A673 (cell line): ENCODE measurements around the gene DLG2. TPM values are rescaled to one million over a fixed set of nuclear protein-coding genes. Genes with fewer than 3 reads are reported as not detected.

ENCODE experiments used
- BruUV-seq: library from RNA; stranded (reverse); fragments of 400-500 nt; replicated peaks from 2 replicates; lab custom pipeline; 2021; lab: Mats Ljungman, UMichigan
- CTCF ChIA-PET: fragments of 300-600 bp; sonication (Branson Sonifier 250); formaldehyde crosslinking; loops from one replicate; lab custom pipeline; 2022; ENCODE audit warnings: antibody characterized with exemption; lab: Charles Lee
- POLR2A ChIA-PET: fragments of 300-600 bp; sonication (Branson Sonifier 250); formaldehyde crosslinking; loops from one replicate; lab custom pipeline; 2022; ENCODE audit warnings: antibody characterized with exemption; ENCODE audit not compliant: low non-redundant PET; lab: Charles Lee
- DNase-seq: peaks from one replicate; pipeline ENCODE4 v3.0.0-alpha.2; 2015; ENCODE audit warnings: low spot score
- H3K27ac ChIP-seq: fragments of 200-600 bp; sonication (generic); 2 replicates; pipeline ENCODE4 v1.5.1; 2016; ENCODE audit warnings: mixed run types, low read depth, mild to moderate bottlenecking, mixed read lengths, antibody characterized with exemption, low read length; ENCODE audit not compliant: poor library complexity, severe bottlenecking
- H3K27me3 ChIP-seq: fragments of 200-600 bp; sonication (generic); replicated peaks from 2 replicates; pipeline ENCODE4 v1.6.1; 2017; ENCODE audit warnings: mixed run types, low read depth, mild to moderate bottlenecking, mixed read lengths, antibody characterized with exemption, low read length; ENCODE audit not compliant: insufficient read depth, poor library complexity
- H3K36me3 ChIP-seq: fragments of 200-600 bp; sonication (generic); 2 replicates; pipeline ENCODE4 v1.6.1; 2016; ENCODE audit warnings: mixed run types, mild to moderate bottlenecking, mixed read lengths, antibody characterized with exemption, low read length; ENCODE audit not compliant: insufficient read depth, poor library complexity, severe bottlenecking
- H3K4me1 ChIP-seq: fragments of 200-600 bp; sonication (generic); 2 replicates; pipeline ENCODE4 v1.6.1; 2017; ENCODE audit warnings: mixed run types, mild to moderate bottlenecking, mixed read lengths, antibody characterized with exemption, low read length; ENCODE audit not compliant: insufficient read depth, poor library complexity, severe bottlenecking
- H3K4me3 ChIP-seq: fragments of 200-600 bp; sonication (generic); 2 replicates; pipeline ENCODE4 v1.5.1; 2016; ENCODE audit warnings: low read depth, mixed run types, mild to moderate bottlenecking, mixed read lengths, low read length; ENCODE audit not compliant: poor library complexity, severe bottlenecking
- H3K9me3 ChIP-seq: fragments of 200-600 bp; sonication (generic); 2 replicates; pipeline ENCODE4 v1.6.1; 2016; ENCODE audit warnings: mixed run types, low read depth, mild to moderate bottlenecking, mixed read lengths, antibody characterized with exemption, low read length; ENCODE audit not compliant: poor library complexity, severe bottlenecking
- EZH2 ChIP-seq: fragments of 200-600 bp; sonication (generic); IDR thresholded peaks from 2 replicates; pipeline ENCODE4 v1.6.1; 2017; ENCODE audit warnings: borderline replicate concordance, low read depth, mild to moderate bottlenecking, mixed read lengths, antibody characterized with exemption, low read length; ENCODE audit not compliant: poor library complexity, severe bottlenecking
- intact Hi-C: fragments of 100-400 bp; cut with micrococcal nuclease; formaldehyde crosslinking; loops from one replicate; pipeline ENCODE4 v1.10.0; 2022; ENCODE audit not compliant: unreplicated experiment
- total RNA-seq: library from RNA; stranded (reverse); gene quantifications from 2 replicates; pipeline ENCODE4 v1.2.3, GENCODE V29; 2021
- TF ChIP-seq, protein P1 (sequence below): fragments of 300-800, 200-600 bp; sonication (generic); conservative IDR thresholded peaks from 2 replicates; pipeline ENCODE4 v1.5.1; 2017; ENCODE audit warnings: low read depth, mild to moderate bottlenecking, antibody characterized with exemption, low read length, moderate library complexity, mixed read lengths

Gene DLG2
- total RNA-seq, 1 experiment from 2014 or later = 277 TPM

DNA sequence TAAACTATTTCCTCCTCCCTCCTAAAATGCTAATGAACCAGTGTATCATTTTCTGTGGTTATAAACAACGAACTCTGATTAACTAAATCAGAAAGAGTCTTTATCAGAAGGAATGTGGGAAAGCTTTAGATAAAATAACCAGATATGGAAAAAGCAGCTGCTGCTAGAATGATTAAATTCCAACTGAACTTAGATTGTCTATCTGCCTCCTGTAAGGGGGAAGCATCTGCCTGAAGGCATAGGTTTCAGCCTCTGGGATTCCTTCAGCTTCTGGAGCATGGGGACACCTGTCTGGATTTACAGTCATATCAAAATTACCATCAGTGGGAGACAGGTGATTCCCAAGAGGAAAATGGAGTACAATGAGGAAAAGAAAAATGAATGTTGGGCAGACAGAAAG is 1245.5 kb downstream of the DLG2 start:
- no TSS peak for BruUV-seq
- no peaks in the 10 kb centered on the region for H3K4me1 ChIP-seq
- DNase-seq = no peak
- H3K27me3 ChIP-seq = no peaks in the 10 kb centered on the region
- POLR2A ChIA-PET = no interaction called here
- H3K36me3 ChIP-seq = no peaks in the 10 kb centered on the region
- CTCF ChIA-PET = no interaction called here
- intact Hi-C loops = no loop called here
- no peak overlapping the region for H3K27ac ChIP-seq
- no peaks in the 10 kb centered on the region for H3K9me3 ChIP-seq
- no peak overlapping the region for H3K4me3 ChIP-seq
- TF ChIP-seq, protein P1, sequence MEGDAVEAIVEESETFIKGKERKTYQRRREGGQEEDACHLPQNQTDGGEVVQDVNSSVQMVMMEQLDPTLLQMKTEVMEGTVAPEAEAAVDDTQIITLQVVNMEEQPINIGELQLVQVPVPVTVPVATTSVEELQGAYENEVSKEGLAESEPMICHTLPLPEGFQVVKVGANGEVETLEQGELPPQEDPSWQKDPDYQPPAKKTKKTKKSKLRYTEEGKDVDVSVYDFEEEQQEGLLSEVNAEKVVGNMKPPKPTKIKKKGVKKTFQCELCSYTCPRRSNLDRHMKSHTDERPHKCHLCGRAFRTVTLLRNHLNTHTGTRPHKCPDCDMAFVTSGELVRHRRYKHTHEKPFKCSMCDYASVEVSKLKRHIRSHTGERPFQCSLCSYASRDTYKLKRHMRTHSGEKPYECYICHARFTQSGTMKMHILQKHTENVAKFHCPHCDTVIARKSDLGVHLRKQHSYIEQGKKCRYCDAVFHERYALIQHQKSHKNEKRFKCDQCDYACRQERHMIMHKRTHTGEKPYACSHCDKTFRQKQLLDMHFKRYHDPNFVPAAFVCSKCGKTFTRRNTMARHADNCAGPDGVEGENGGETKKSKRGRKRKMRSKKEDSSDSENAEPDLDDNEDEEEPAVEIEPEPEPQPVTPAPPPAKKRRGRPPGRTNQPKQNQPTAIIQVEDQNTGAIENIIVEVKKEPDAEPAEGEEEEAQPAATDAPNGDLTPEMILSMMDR = no peak
- TF ChIP-seq EZH2 = no peak

DNA sequence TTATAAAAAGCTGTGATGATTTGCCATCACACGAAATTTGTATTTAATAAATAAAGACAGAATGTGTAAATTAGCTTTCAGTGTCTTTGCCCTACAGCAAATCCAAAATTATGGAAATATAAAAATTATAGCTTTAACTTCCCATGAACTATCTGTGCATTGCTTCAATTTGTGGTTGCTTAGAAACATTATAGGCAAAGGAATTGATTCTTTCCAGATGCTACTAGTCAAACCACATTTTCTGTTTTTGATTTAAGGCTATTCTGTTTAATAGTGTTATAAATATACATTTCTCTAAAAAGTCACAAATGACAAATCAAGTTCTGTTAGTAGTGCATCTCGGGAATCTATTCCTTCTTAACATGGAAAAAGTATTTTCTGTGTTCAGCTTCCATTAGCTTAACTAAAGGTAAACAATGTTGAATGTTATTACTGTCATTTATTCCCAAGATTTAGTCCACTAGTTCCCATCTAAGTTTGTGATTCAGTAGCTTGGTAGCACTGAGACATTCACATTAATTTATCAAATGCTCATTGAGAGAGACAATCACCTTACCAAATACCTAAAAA is 1254.7 kb downstream of the DLG2 start:
- CTCF ChIA-PET = no interaction called here
- no peaks in the 10 kb centered on the region for H3K27me3 ChIP-seq
- H3K36me3 ChIP-seq = no peaks in the 10 kb centered on the region
- no peak overlapping the region for H3K4me3 ChIP-seq
- H3K27ac ChIP-seq = no peak overlapping the region
- no peak for DNase-seq
- BruUV-seq = no TSS peak
- intact Hi-C loops = no loop called here
- H3K4me1 ChIP-seq = no peaks in the 10 kb centered on the region
- POLR2A ChIA-PET = no interaction called here
- no peaks in the 10 kb centered on the region for H3K9me3 ChIP-seq
- TF ChIP-seq, protein P1 = no peak
- TF ChIP-seq EZH2 = no peak

DNA sequence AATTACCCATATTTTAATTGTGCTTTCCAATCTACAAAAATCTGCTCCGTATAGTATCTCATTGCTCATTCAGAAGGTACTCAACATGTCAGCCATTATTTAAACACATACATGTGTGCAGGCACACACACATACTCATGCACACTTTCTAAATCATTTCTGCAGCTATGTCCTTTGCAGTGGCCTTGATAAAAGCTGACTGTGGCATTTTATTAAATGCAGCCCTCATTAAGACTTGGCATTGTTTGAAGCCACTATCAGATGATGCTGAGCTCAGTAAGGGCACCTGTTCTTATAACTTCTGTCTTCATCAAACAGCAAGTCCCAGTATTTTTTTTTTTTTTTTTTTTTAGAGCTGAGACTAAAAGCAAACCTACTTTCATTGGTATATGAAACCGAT is 1269.1 kb downstream of the DLG2 start:
- Histone ChIP-seq H3K36me3 (no peaks in the 10 kb centered on the region), H3K27me3 (no peaks in the 10 kb centered on the region), H3K9me3 (no peaks in the 10 kb centered on the region), H3K4me3 (no peak overlapping the region), H3K4me1 (no peaks in the 10 kb centered on the region), H3K27ac (no peak overlapping the region)
- ChIA-PET POLR2A (no interaction called here), CTCF (no interaction called here)
- TF ChIP-seq EZH2 = no peak
- TF ChIP-seq, protein P1 = no peak
- no peak for DNase-seq
- BruUV-seq = no TSS peak
- intact Hi-C loops = no loop called here
